Left renal cortex interstitium (tissue), 4 donors: ENCODE data around the gene TSHZ1. TPM values are rescaled to one million over a fixed set of nuclear protein-coding genes. Genes with fewer than 3 reads are reported as not detected.
"Not testable (repeated sequence)": the region's sequence is repeated elsewhere in the genome, so short reads cannot be mapped to it uniquely, and the experiment has no call there.

Source experiments
- DNase-seq, 4 donors: peaks; one replicate each; pipeline ENCODE4 v3.0.0-alpha.2; 2013; ENCODE audit warnings: low read depth in 4 of 4, low spot score in 2 of 4, missing footprints in 1 of 4
- polyA plus RNA-seq, 4 donors: library from polyadenylated mRNA; unstranded; fragments of 120-200 nt; gene quantifications; one replicate each; pipeline ENCODE4 v1.2.1, GENCODE V29; 2013; ENCODE audit not compliant: insufficient read length in 4 of 4

Gene TSHZ1
- polyA plus RNA-seq, 4 donors = 32.8 to 38.2 (median 35.2) TPM

GRCh38 chr18:75293591-75293990 is 83.0 kb downstream of the TSHZ1 start:
- no peak for DNase-seq

GRCh38 chr18:75297731-75298130 is 87.1 kb downstream of the TSHZ1 start:
- no peak for DNase-seq

- no peak for DNase-seq
Measured at GRCh38 chr18:75304678-75305557, 94.3 kb downstream of the TSHZ1 start.

- DNase-seq = no peak
Measured at GRCh38 chr18:75305984-75306383, 95.4 kb downstream of the TSHZ1 start.

GRCh38 chr18:75307530-75307929 is 96.9 kb downstream of the TSHZ1 start:
- no peak for DNase-seq

GRCh38 chr18:75309564-75309963 is 99.0 kb downstream of the TSHZ1 start:
- DNase-seq = no peak

GRCh38 chr18:75314117-75314516 is 103.5 kb downstream of the TSHZ1 start:
- no peak for DNase-seq

- DNase-seq = no peak
Measured at GRCh38 chr18:75314606-75315005, 104.0 kb downstream of the TSHZ1 start.

- DNase-seq = no peak
Measured at GRCh38 chr18:75316223-75316622, 105.6 kb downstream of the TSHZ1 start.

- no peak for DNase-seq
Measured at GRCh38 chr18:75316826-75317225, 106.2 kb downstream of the TSHZ1 start.

- DNase-seq = no peak
Measured at GRCh38 chr18:75317300-75317699, 106.7 kb downstream of the TSHZ1 start.

- DNase-seq = no peak
Measured at GRCh38 chr18:75317703-75318102, 107.1 kb downstream of the TSHZ1 start.

- DNase-seq = no peak
Measured at GRCh38 chr18:75319905-75320304, 109.3 kb downstream of the TSHZ1 start.

GRCh38 chr18:75320506-75320905 is 109.9 kb downstream of the TSHZ1 start:
- no peak for DNase-seq

GRCh38 chr18:75321431-75321830 is 110.8 kb downstream of the TSHZ1 start:
- no peak for DNase-seq

- DNase-seq = no peak
Measured at GRCh38 chr18:75322206-75322605, 111.6 kb downstream of the TSHZ1 start.

- DNase-seq = no peak
Measured at GRCh38 chr18:75323821-75324585, 113.4 kb downstream of the TSHZ1 start.

GRCh38 chr18:75324686-75325257 is 114.2 kb downstream of the TSHZ1 start:
- no peak for DNase-seq

- DNase-seq = not testable (repeated sequence)
Measured at GRCh38 chr18:75329753-75330152, 119.2 kb downstream of the TSHZ1 start.

GRCh38 chr18:75330308-75330707 is 119.7 kb downstream of the TSHZ1 start:
- DNase-seq = no peak

GRCh38 chr18:75334869-75335268 is 124.3 kb downstream of the TSHZ1 start:
- no peak for DNase-seq
